ENCODE data around the gene KBTBD3.
"Not testable (repeated sequence)": the region's sequence is repeated elsewhere in the genome, so short reads cannot be mapped to it uniquely, and the experiment has no call there.

KBTBD3 gene

GRCh38 chr11:106061954-106062949 is 14.9 kb downstream of the KBTBD3 start:
- ATAC-seq: no peak

- ATAC-seq: no peak
Observed at GRCh38 chr11:106061249-106061784, 15.8 kb downstream of the KBTBD3 start.

GRCh38 chr11:106059617-106060016 is 17.5 kb downstream of the KBTBD3 start:
- ATAC-seq: no peak

GRCh38 chr11:106058377-106058776 is 18.8 kb downstream of the KBTBD3 start:
- not testable (repeated sequence) for ATAC-seq

- no peak for ATAC-seq
Observed at GRCh38 chr11:106051103-106051502, 26.0 kb downstream of the KBTBD3 start.

GRCh38 chr11:106049727-106050476 is 27.2 kb downstream of the KBTBD3 start:
- no peak for ATAC-seq

- ATAC-seq: no peak
Observed at GRCh38 chr11:106047631-106048030, 29.5 kb downstream of the KBTBD3 start.

GRCh38 chr11:106043540-106043939 is 33.6 kb downstream of the KBTBD3 start:
- no peak for ATAC-seq

GRCh38 chr11:106032861-106033260 is 44.3 kb downstream of the KBTBD3 start:
- no peak for ATAC-seq

- no peak for ATAC-seq
Observed at GRCh38 chr11:106031936-106032335, 45.2 kb downstream of the KBTBD3 start.

GRCh38 chr11:106031202-106031810 is 45.8 kb downstream of the KBTBD3 start:
- ATAC-seq: peak in 1 of 2 donors; percentile 45

- no peak for ATAC-seq
Observed at GRCh38 chr11:106030609-106031008, 46.5 kb downstream of the KBTBD3 start.

- ATAC-seq: no peak
Observed at GRCh38 chr11:106022795-106023275, 54.3 kb downstream of the KBTBD3 start.

- peak; percentile 97 to 98 for ATAC-seq
Observed at GRCh38 chr11:106021967-106022794, 55.0 kb downstream of the KBTBD3 start, which contains the start of gene MSANTD4. MSANTD4 (minus strand) TSS chr11:106022240; CDS start chr11:106010917, 11,323 bp downstream.

- no peak for ATAC-seq
Observed at GRCh38 chr11:106021181-106021966, 55.8 kb downstream of the KBTBD3 start.

- no peak for ATAC-seq
Observed at GRCh38 chr11:106017093-106017492, 60.1 kb downstream of the KBTBD3 start.

- no peak for ATAC-seq
Observed at GRCh38 chr11:106015066-106015465, 62.1 kb downstream of the KBTBD3 start.

- no peak for ATAC-seq
Observed at GRCh38 chr11:106014620-106015019, 62.5 kb downstream of the KBTBD3 start.

GRCh38 chr11:106014035-106014434 is 63.1 kb downstream of the KBTBD3 start:
- ATAC-seq: no peak

- ATAC-seq: no peak
Observed at GRCh38 chr11:106012744-106013143, 64.4 kb downstream of the KBTBD3 start.

GRCh38 chr11:106011481-106011880 is 65.7 kb downstream of the KBTBD3 start:
- no peak for ATAC-seq

Measured in activated CD4-positive, CD25-positive, alpha-beta regulatory T cell treated with anti-CD3 and anti-CD28 coated beads, Interleukin-2, amount 50 U/mL, for 24 hours (primary cell).